Gastroesophageal sphincter (tissue), 3 donors: Measurements from ENCODE around the gene SSUH2.

Experiments
- POLR2AphosphoS5 ChIP-seq: sonication (generic); formaldehyde crosslinking; IDR thresholded peaks from one replicate; pipeline ENCODE4 v1.6.1; 2017; ENCODE audit warnings: antibody characterized with exemption
- TF ChIP-seq, protein P1 (sequence below), 4 experiments: fragments of 200-600 bp in 2 of 4; fragments of 450-650 bp in 2 of 4; sonication (generic) in 1 of 4; IDR thresholded peaks; one replicate each; pipeline ENCODE4 v1.5.1; 2017 to 2019; ENCODE audit warnings: antibody characterized with exemption in 4 of 4, mild to moderate bottlenecking in 2 of 4, moderate library complexity in 2 of 4

DNA sequence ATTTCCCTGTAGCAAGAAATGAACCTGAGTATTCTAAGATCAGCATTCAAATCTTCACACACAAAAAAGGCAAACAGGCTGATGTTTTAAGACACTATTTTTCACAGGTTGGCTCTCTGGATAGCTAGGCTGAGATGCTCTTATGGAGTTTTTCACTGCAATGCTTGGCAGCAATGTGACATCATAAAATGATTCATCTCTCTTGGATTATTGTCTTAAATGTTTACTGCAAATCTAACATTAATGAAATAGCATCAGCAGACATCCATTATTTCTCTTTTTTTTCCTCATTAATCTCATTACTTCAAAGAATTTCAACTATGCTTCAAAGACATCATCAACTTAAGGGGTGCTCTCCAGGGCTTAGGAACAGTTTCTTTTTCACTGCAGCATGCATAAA lies 23.6 kb upstream of the SSUH2 start:
- no peak for TF ChIP-seq POLR2AphosphoS5
- TF ChIP-seq, protein P1, sequence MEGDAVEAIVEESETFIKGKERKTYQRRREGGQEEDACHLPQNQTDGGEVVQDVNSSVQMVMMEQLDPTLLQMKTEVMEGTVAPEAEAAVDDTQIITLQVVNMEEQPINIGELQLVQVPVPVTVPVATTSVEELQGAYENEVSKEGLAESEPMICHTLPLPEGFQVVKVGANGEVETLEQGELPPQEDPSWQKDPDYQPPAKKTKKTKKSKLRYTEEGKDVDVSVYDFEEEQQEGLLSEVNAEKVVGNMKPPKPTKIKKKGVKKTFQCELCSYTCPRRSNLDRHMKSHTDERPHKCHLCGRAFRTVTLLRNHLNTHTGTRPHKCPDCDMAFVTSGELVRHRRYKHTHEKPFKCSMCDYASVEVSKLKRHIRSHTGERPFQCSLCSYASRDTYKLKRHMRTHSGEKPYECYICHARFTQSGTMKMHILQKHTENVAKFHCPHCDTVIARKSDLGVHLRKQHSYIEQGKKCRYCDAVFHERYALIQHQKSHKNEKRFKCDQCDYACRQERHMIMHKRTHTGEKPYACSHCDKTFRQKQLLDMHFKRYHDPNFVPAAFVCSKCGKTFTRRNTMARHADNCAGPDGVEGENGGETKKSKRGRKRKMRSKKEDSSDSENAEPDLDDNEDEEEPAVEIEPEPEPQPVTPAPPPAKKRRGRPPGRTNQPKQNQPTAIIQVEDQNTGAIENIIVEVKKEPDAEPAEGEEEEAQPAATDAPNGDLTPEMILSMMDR (IDR thresholded peaks at IDR 0.05), result no peak
